HG03469 (cell line): ENCODE measurements around the gene ZNF22.

Experiments used
- ATAC-seq: cut with Tn5 transposase; IDR thresholded peaks from one replicate; pipeline ENCODE4 v1.9.1; 2021; ENCODE audit warnings: mild to moderate bottlenecking, moderate library complexity, moderate number of reproducible peaks; ENCODE audit not compliant: unreplicated experiment

Gene ZNF22

DNA sequence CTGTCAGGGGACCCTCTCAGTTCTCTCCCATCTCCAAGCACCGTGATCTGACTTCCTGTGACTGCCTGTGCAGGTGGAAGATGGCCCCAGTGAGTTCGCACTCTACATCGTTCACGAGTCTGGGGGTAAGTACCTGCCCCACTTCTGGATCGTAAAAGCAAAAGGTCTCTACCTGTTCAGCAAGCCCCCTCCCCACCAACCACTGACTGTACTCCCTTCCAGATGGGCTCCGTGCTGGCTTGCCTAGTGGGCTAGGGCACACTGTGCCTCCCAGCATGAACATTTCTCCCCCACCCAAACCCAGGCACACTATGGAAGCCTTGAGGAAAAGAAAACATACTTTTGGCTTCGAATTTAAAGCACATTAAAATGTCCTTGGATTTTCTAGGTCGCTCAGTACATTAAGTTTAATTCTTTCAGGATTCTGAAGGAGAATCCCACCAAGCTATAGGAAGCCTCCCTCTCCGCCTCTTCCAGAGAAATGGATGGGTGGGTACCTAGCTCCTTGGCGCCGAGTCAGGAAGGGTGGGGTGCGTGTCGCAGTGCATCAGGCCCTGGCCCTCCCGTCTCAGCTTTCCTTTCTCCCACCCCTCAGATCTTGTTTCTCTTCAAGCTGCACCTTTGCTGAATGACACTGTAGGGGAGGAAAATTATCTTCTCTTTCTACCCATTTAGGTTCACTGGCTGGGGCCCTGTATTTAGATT lies 11.0 kb upstream of the ZNF22 start:
- no peak for ATAC-seq

DNA sequence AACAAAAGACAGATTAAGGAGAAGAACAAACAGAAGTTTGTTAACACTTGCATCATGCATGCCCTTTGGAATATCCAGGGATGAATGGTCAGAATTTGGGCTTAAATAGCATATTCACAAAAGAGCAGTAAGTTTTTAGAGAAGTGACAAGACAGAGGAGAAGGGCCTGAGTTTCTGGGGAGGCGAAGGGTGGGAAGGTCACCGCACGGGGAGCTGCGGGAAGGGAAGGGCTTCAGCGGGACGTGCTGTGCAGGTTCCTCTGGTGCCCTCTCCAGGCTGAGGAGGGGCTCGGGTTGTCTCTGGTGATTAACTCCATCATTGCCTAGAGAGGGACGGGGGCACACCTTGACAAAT lies 10.4 kb upstream of the ZNF22 start:
- ATAC-seq: no peak

DNA sequence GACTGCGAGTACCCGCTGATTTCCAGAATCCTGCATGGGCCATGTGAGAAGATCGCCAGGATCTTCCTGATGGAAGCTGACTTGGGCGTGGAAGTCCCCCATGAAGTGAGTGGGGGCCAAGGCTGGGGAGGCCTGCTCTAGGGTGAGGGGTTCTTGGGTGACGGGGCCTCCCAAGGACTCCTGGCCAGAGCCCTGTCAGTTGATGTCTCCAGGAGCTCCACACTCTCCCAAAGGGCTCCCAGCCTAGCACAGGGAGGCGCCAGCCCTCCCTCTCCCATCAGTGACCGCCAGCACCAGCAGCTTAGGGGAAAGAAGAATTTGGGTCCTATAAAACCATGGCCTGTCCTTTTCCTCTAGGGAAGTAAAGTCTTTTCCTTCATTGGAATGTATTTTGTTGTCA lies 9.8 kb upstream of the ZNF22 start:
- ATAC-seq: no peak

DNA sequence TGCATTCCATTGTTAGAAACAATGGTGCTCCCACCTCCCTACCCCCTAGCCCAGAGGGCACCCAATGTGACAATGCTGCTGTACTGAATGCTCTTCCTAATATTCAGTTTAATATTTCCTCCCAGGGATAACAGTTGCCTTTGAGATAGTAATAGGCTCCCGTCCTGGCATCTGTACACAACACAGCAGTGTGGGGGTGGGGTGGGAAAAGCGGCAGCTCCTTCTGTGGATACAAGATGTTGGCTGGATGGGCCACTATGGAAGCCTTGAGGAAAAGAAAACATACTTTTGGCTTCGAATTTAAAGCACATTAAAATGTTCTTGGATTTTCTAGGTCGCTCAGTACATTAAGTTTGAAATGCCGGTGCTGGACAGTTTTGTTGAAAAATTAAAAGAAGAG lies 9.2 kb upstream of the ZNF22 start:
- ATAC-seq: no peak

DNA sequence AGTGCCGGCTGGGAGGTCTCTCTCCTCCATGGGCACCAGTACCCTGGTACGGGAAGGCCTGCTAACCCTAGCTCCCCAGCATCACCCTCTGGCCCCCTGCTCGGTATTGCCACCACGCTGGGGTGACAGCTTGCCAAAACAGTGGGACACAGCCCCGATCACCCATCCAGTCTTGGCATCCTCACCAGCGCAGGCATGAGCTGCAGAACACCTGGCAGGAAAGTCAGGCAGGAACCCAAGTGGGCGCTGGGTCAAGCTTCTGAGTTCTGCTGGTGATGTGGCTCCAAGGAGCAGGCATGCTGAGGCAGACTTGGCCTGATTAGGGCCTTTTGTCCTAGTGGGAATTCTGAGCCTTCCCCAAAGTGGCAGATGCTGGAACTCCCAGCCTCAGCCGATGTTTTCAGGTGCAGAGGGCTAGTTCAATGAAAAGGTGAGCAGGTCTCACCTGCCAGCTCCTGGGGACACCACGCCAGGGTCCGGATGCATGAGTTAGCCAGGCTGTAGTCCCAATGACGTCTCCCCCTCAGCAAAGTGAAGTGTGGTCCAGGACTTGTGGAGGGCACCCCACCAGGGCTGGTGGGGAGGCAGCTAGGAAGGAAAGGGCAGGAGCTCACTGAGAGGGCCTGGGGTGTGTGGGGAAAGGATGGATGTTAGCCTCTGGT lies 8.5 kb upstream of the ZNF22 start:
- ATAC-seq: no peak

DNA sequence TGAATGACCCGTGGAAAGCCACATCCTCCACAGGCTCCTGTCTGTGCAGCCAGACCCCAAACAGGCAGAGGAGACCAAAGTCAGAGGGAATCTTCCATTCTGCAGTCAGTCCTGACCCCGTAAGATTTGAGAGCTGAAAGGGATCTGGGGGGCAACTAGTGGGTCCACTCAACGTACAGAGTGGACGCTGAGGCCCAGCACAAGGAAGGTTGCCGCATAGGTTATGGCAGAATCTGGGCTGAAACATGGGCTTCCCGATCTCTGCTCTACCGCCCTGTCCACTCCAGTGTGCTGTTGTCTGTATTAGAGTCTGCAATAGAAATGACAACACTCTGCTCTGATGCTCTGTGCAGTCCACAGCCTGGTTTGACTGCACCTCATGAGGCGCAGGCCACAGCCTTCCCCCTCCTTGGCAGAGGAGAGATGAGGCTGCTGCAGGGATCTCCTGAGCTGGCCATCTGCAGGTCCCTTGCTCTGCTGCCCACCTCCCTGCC lies 7.9 kb upstream of the ZNF22 start:
- ATAC-seq: no peak

DNA sequence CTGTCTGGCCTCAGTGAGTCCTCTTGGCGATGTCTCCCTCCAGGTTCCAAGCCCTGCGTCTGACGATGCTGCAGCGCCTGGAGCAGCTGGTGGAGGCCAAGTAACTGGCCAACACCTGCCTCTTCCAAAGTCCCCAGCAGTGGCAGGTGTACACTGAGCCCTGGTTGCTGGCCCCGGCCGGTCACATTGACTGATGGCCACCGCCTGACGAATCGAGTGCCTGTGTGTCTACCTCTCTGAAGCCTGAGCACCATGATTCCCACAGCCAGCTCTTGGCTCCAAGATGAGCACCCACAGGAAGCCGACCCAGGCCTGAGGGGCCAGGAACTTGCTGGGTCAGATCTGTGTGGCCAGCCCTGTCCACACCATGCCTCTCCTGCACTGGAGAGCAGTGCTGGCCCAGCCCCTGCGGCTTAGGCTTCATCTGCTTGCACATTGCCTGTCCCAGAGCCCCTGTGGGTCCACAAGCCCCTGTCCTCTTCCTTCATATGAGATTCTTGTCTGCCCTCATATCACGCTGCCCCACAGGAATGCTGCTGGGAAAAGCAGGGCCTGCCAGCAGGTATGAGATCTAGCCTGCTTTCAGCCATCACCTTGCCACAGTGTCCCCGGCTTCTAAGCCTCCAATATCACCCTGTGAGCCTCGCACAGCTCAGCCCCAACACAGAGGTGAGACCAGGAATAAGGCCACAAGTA lies 7.3 kb upstream of the ZNF22 start:
- ATAC-seq: no peak

DNA sequence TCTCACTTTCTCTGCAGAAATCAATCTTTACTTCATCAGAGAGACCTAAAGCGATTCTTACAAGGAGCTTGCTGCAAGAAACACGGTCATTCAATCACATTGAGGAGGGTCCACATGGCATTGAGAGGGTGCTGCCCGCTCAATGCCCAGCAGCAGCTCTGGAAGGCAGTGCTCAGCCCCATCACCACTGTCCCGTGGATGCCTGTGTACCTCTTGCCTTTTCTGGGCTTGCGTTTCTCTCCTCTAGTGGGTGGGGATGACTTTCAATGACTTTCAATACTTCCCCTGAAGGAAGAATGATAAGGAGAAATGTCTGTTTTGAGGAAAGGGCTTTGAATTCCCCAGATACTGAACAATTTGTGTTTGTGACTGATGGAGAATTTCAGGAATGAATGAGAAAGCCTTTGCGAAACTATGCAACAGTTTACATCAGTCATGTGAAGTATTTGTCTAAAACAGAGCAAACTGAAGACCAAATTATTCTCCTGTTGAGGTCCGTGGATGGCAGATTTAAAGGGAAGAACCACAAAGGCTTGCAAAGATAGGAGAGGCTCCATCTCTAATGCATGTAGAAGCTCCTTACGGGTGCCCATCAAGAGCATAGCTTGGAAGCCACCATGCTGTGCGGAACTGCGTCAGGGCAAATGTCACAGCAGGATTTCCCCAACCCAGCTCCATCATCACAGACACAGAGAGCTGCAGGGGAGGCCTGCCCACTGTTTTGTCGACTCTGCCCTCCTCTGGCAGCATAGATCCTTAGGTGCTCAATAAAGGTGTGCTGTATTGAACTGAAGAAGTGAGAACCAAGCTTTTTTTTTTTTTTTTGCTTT lies 6.6 kb upstream of the ZNF22 start:
- ATAC-seq: no peak

DNA sequence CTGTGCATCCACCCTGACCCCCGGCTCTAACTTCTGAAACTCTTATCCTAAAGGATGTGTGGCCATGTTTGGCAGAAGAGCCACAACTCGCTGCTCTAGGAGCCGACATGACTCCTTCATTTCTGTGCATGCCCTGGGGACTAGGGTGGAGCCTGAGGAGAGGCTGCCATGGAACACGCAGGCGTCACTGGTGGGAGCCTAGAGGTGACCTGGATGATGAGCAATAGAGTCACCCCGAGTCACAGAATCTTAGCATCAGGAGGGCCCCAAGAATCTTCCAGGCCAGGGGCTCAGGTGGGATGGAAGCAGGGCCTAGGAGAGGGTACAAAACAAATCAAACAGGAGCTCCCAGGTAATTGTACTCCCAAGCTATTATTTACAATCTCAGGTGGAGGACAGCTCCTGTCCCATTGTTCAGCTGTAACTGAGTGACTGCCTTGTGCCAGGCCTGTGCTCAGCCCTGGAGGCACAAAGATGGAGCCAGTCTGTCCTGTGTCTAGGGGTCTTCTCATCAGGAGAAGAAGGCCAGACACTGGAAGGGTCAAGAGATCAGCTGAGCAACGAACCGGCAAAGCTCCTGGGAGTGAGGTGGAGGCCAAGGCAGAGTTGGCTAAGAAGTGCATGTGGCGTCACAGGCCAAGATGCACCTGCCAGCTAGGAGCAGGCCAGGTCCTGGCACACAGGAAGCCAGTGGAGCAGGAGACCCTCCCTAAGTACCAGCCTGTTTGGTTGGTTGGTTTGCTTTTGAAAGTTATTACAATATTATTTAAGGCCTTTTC lies 5.8 kb upstream of the ZNF22 start:
- no peak for ATAC-seq

DNA sequence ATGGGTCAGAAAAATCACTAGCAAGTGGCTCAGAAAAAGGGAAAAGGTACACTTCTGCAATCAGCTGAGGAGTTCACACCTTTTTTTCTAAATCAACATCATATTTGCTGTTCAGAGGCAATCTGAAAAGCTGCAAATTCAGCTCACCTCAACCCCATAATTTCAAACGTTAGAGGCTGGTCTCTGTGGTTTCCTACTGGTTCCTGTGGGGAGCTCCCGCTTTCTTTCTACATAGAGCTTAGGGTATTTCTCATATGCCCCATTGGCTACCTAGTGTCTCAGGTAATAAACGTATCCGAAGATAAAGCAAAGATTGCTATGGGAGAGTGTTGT lies 5.2 kb upstream of the ZNF22 start:
- ATAC-seq: no peak

DNA sequence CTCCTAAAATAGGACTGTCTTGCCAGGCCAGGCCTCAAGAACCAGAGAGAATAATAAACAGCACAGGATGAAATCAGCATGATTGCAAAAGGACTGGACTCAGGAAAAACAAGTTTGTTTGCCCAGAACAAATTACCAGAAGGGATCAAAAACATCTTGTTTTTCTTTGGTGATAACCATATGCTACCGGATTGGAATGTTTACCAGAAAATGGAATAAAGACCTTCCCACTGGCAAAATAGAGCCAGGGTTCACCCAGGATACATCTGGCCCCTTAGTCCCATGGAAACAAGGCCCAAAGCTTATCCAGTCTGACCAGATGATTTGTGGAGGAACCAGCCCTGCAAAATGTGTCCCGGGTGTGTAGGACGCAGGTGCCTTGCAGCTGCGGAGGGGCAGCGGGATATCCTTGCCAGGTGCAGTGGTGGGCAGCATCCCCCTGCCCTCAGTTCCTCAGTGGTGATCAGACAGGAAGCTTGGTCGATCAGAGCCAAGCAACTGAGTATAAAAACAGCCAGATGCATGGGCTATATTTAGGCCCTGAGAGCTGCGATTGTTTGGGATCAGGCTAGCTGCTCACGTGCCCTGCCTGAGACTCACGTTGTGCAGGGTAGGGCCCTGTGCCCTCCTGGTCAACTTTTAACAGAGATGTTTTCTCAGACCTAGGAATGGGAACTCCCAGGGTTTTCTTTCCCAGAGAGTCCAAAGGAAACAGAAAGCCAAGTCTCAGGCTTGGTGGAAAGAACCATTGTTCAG lies 4.6 kb upstream of the ZNF22 start:
- no peak for ATAC-seq

DNA sequence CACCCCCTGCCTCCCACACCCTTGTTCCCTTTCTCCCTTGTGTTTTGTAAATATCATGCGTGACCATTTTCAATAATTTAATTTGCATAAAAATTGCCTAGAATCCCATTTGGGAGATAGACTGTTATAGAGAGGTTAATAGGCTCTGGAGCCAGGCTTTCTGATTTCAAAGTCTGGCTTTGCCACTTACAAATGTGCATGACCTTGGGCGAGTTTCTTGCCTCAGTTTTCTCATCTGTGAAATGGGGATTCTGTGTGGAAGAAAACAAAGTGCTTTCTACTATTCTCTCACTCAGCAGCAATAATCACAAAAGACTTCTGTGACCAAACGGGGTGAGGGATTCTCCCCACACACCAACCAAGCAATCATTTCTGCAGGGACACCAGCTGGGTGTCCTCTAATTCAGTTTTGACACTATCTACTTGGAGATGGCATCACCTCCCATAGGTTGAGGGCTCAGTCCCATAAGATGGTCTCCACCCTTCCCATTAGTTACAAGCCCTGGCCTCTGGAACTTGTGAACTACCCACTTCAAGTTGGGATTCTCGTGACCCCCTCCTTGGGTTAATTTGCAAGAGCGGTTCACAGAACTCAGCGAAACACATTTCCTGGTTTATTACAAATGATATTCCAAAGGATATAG lies 3.5 kb upstream of the ZNF22 start:
- ATAC-seq: no peak

DNA sequence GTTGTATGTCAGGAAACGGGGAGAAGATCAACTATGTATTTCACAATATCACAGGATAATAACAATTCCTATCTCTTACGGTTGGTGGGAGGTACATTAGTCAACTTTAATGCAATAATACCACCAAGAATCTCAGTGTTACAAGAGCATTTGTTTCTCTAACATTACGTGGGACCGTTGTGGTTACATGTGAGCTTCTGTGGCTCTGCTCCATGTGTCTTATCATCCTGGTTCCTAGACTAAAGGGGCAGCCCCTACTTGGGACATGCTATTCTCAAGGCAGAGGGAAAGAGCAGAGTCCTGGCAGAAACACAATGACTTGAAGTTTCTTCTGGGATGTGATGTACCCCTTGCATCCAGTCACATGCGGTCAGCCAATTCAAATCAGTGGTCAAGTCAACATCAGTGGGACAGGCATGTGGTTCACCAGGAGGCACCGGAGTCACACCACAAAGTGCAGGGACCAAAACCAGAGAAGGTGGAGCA lies 2.5 kb upstream of the ZNF22 start:
- no peak for ATAC-seq

DNA sequence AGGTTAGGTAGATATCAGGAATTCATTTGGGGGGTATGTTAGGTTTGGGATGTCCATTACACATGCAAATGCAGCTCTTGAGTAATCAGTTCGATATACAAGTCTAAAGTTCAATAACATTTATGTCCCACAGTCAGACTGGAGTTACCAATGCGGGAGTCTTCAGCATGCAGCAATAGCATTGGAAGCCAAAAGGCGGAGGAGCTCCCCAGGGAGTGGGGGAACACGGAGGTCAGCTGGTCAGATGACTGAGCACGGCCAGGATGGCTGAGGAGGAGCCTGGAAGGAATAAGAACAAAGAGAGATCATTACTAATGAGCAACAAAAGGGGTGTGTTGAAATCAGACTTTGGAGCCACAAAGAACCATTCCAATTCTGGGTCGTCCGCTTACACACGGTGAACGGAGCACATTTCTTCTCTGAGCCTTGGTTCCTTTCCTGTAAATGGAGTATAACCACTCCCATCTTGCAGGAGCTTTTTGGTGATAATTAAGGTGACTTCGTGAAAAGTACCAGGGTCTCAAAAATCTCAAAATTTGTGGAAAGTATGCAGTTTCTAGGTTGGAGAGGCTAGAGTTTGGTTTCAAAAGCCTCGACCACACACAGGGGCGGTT lies 478 bp upstream of the ZNF22 start:
- no peak for ATAC-seq

DNA sequence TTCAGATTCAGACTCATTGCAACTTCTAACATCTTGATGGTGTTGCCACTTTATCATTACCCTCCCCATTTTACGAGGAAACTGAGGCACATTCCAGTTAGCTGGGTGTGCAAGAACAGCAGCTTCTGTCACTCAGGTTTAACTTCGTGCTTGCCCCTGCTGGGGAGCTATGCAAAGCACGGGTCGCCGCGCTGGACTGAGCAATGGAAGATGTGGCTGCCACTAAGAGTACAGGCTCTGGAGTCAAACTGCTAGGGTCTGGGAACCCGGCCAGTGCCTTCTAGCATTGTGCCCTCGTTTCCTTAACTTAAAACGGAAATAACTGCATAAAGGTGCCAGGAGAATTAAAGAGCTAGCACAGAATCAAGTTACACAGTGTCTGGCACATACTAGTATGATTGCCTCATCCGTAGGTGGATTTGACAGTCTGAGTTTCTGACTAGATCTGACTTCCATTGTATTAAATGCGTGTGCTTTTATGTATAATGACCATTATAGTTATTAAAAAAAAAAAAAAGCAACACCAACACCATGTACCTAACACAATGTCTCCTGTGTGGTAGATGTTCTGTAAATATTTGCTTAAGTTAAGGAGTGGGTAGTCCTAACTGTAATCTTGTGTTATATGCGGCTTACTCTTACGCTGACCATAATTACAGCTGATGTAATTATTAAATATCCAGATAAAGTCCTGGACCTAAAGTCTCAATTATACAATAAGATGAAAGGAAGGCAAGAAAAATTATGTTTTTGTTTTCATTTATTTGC lies 842 bp downstream of the ZNF22 start:
- ATAC-seq: peak; percentile 60

DNA sequence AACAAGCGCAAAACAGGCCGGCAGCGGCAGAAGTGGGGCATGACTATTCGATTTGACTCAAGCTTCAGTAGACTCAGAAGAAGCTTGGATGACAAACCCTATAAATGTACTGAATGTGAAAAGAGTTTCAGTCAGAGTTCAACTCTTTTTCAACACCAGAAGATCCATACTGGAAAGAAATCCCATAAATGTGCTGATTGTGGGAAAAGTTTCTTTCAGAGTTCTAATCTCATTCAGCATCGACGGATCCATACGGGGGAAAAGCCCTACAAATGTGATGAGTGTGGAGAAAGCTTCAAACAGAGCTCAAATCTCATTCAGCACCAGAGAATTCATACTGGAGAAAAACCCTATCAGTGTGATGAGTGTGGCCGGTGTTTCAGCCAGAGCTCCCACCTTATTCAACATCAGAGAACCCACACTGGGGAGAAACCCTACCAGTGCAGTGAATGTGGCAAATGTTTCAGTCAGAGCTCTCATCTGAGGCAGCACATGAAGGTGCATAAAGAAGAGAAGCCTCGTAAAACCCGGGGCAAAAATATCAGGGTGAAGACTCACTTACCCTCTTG lies 2.8 kb downstream of the ZNF22 start:
- no peak for ATAC-seq

DNA sequence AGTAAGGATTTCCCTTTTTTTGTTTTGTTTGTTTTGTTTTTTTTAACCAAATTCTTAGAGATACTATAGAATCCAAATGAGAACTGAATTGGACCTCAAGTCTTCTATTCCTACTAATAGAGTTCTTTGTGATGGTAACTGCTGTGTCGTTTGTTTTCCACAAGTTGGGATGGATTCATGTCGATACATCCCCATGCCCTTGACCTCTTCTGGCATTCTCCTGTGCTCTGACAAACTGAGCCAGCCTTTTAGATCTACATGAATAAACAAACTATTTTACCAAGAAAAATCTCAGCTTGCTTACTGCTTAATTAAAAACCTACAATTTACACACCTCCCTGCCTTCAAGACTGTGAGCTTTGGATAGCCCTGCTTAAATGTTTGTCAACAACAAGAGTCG lies 3.9 kb downstream of the ZNF22 start:
- ATAC-seq: no peak

DNA sequence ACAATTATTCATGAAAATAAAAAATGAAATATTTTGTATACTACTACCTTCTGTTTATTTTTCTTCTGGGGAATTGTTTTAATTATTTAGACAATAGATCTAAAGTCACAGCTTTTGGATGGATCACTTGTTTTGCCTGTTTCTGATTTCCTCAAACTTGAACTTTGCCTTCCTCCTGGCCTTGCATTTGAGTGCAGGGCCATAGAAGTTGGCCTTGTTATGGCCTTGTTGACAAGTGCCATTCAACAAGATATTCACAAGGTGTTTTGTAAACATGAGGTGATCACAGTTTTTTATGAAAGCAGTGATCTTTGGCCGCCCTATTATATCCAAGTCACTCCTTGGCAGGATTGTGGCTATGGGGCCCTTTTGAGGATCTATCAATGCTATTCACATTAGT lies 4.6 kb downstream of the ZNF22 start:
- ATAC-seq: no peak
